Heart left ventricle (tissue), 16 donors: ENCODE measurements around the gene AHCTF1. TPM values are rescaled to one million over a fixed set of nuclear protein-coding genes. Genes with fewer than 3 reads are reported as not detected.
"Not testable (repeated sequence)": the region's sequence is repeated elsewhere in the genome, so short reads cannot be mapped to it uniquely, and the experiment has no call there.

Experiments used
- ATAC-seq, 4 donors: fragments of 200-7000 bp; cut with Tn5 transposase; one replicate each; pipeline ENCODE4 v1.9.1; 2020 to 2022; ENCODE audit warnings: moderate library complexity in 4 of 4, mild to moderate bottlenecking in 3 of 4, moderate number of reproducible peaks in 1 of 4
- DNase-seq, 5 donors: peaks; one replicate each; pipeline ENCODE4 v3.0.0-alpha.2; 2020
- H3K27ac ChIP-seq, 12 donors: fragments of 200-600 bp; sonication (generic) in 4 of 12; one replicate each; pipeline versions ENCODE4 v1.5.0 to v1.8.0; 2016 to 2022; ENCODE audit warnings: mild to moderate bottlenecking in 2 of 12
- H3K27me3 ChIP-seq, 9 donors: fragments of 200-600 bp; sonication (generic) in 2 of 9; one replicate each; pipeline versions ENCODE4 v1.5.1 to v1.8.0; 2016 to 2022; ENCODE audit warnings: mild to moderate bottlenecking in 3 of 9
- H3K36me3 ChIP-seq, 9 donors: fragments of 200-600 bp; sonication (generic) in 2 of 9; one replicate each; pipeline versions ENCODE4 v1.5.0 to v1.8.0; 2018 to 2022; ENCODE audit warnings: mild to moderate bottlenecking in 2 of 9
- H3K4me1 ChIP-seq, 12 donors: fragments of 200-600 bp; sonication (generic) in 4 of 12; one replicate each; pipeline versions ENCODE4 v1.5.0 to v1.8.0; 2016 to 2022; ENCODE audit warnings: mild to moderate bottlenecking in 3 of 12
- H3K4me3 ChIP-seq, 12 donors: fragments of 200-600 bp; sonication (generic) in 4 of 12; one replicate each; pipeline versions ENCODE4 v1.5.0 to v1.8.0; 2017 to 2022; ENCODE audit warnings: mild to moderate bottlenecking in 9 of 12, moderate library complexity in 4 of 12
- H3K9me3 ChIP-seq, 12 donors: fragments of 200-600 bp; sonication (generic) in 4 of 12; one replicate each; pipeline versions ENCODE4 v1.5.0 to v1.8.0; 2016 to 2022; ENCODE audit warnings: mild to moderate bottlenecking in 1 of 12
- POLR2A ChIP-seq, 2 donors: fragments of 450-650 bp; IDR thresholded peaks; one replicate each; pipeline ENCODE4 v1.6.1; 2017; ENCODE audit warnings: antibody characterized with exemption in 2 of 2, mild to moderate bottlenecking in 2 of 2, moderate library complexity in 2 of 2
- WGBS, 4 donors: extraction: QIAGEN DNeasy Blood & Tissue Kit in 2 of 4; methylation state at CpG; one replicate each; pipeline versions ENCODE4 v1.1.5 to v1.1.7; 2013 to 2018; 5-methylcytosine and 5-hydroxymethylcytosine counted together
- intact Hi-C, 10 donors: fragments of 100-400 bp; cut with DNase I; formaldehyde crosslinking; loops; one replicate each; pipeline versions ENCODE4 v1.11.1 to v1.14.2; 2022
- polyA plus RNA-seq, 2 donors: library from polyadenylated mRNA; stranded (reverse); fragments of 200-250 nt; gene quantifications; one replicate each; pipeline ENCODE4 v1.2.3, GENCODE V29; 2013
- total RNA-seq, 9 donors: library from RNA; depleted of rRNA in 2 of 9; stranded (reverse); fragments of >200 nt in 2 of 9; fragmentation: NEBNext Ultra II Directional in 3 of 9; extraction: Animal tissue kit (Norgen Biotek cat#: 25700) in 3 of 9; gene quantifications; one replicate each; pipeline versions ENCODE4 v1.1.0 to v1.2.4, GENCODE V29; 2016 to 2023
- TF ChIP-seq, protein P1 (sequence below), 12 donors: fragments of 200-600 bp; sonication (generic) in 4 of 12; IDR thresholded peaks; one replicate each; pipeline versions ENCODE4 v1.5.0 to v1.8.0; 2018 to 2022; ENCODE audit warnings: antibody characterized with exemption in 12 of 12, mild to moderate bottlenecking in 5 of 12
- donor health status: ischemic (EF 13 %, LVEDD 7.1; RV severe dilation, severe dysfunction).
- donor health status: healthy with polysubstance abuse.
- donor health status: DM: no; HTN: yes; CAD: no.
- donor health status: DM: no; HTN: no; CAD: no.
- donor health status: ischemic (EF 25% LVEDD 6.9; RV normal size, moderate dysfunction).
- donor health status: ischemic (EF 25% LVEDD 5.7; RV mildly dilated, moderate dysfunction).
- donor health status: healthy.
- donor health status: DM: yes; HTN: yes; CAD: no.
- donor health status: ischemic (EF 35%, LVEDD 5.7; RV mildly dilated, moderate dysfunction).
- donor health status: nonischemic (EF 11% LVEDD 7.7; RV severe dilation, severe dysfunction).
- donor health status: DM: yes; HTN: yes; CAD: no.
- donor health status: PGD.
- donor health status: ischemic (EF 29% LVEDD 5.4; RV normal size, mild dysfunction).
- donor health status: nonischemic (EF 23%, LVEDD 6.1; RV moderate dilation, normal function).

Gene AHCTF1
- total and polyA plus RNA-seq, 11 donors: 6.3 to 39.7 (median 19.4) TPM

DNA sequence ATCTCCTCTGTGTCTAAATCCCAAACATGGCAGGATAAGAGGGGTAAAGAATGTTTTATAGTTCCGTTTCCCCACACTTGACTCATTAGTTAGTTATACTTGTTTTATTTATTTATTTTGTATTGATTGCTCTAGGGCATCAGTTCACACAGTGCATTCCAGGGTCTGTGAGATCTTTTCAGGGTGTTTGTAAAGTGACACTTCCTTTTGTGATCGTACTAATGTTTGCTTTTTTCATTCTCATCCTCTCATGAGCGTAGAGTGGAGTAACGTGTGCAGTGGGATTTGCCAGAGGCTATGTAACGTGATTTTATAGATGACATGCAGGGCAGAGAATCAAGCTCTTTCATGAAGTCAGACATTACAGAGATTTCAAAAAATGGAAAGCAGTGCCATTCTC lies 104.4 kb downstream of the AHCTF1 start:
- DNase-seq (no peak), ATAC-seq (no peak)
- Histone ChIP-seq H3K4me1 (peaks cover 0 to 10% (median 0%) of the 10 kb centered on the region in 12 donors), H3K27me3 (no peaks in the 10 kb centered on the region), H3K36me3 (no peaks in the 10 kb centered on the region), H3K4me3 (no peak overlapping the region), H3K9me3 (peaks cover 0 to 13% (median 9%) of the 10 kb centered on the region in 12 donors), H3K27ac (no peak overlapping the region)
- 87 to 91% (median 89%) methylated on average over 5 of the region's 5 CpGs for WGBS, 4 donors
- no peak for TF ChIP-seq POLR2A (IDR thresholded peaks at IDR 0.05)
- TF ChIP-seq, protein P1, sequence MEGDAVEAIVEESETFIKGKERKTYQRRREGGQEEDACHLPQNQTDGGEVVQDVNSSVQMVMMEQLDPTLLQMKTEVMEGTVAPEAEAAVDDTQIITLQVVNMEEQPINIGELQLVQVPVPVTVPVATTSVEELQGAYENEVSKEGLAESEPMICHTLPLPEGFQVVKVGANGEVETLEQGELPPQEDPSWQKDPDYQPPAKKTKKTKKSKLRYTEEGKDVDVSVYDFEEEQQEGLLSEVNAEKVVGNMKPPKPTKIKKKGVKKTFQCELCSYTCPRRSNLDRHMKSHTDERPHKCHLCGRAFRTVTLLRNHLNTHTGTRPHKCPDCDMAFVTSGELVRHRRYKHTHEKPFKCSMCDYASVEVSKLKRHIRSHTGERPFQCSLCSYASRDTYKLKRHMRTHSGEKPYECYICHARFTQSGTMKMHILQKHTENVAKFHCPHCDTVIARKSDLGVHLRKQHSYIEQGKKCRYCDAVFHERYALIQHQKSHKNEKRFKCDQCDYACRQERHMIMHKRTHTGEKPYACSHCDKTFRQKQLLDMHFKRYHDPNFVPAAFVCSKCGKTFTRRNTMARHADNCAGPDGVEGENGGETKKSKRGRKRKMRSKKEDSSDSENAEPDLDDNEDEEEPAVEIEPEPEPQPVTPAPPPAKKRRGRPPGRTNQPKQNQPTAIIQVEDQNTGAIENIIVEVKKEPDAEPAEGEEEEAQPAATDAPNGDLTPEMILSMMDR (IDR thresholded peaks at IDR 0.05): no peak
- intact Hi-C loops: no loop called here

DNA sequence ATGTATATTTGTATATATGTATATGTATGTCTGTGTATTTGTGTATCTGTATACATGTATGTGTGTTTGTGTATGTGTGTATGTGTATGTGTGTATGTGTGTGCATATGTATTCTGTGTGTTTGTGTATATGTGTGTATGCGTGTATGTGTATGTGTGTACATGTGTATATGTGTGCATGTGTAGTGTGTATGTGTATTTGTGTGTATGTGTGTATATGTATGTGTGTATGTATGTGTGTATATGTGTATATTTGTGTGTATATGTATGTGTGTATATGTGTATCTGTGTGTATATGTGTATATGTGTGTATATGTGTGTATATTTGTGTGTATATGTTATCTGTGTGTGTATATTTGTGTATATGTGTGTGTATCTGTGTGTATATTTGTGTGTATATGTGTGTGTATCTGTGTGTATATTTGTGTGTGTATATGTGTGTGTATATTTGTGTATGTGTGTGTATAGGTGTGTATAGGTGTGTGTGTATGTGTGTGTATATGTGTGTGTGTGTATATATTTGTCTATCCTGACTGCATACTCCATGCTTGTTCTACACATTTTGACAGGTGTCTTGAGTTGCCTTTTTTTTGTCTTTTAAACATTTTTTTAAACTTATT lies 106.1 kb downstream of the AHCTF1 start:
- TF ChIP-seq, protein P1 (IDR thresholded peaks at IDR 0.05): no peak
- TF ChIP-seq POLR2A (IDR thresholded peaks at IDR 0.05): no peak
- Histone ChIP-seq H3K4me3 (no peak overlapping the region), H3K9me3 (peaks cover 0 to 13% (median 9%) of the 10 kb centered on the region in 12 donors), H3K36me3 (no peaks in the 10 kb centered on the region), H3K4me1 (peaks cover 0 to 4% (median 0%) of the 10 kb centered on the region in 12 donors), H3K27me3 (no peaks in the 10 kb centered on the region), H3K27ac (no peak overlapping the region)
- intact Hi-C loops: no loop called here
- DNase-seq (no peak), ATAC-seq (no peak)
- WGBS, 4 donors: 44 to 100% (median 96%) methylated on average over 1 of the region's 1 CpG

- intact Hi-C loops: no loop called here
- ATAC-seq (no peak), DNase-seq (no peak)
- Histone ChIP-seq H3K4me1 (peaks cover 0 to 6% (median 0%) of the 10 kb centered on the region in 12 donors), H3K9me3 (peaks cover 0 to 11% (median 8%) of the 10 kb centered on the region in 12 donors), H3K36me3 (no peaks in the 10 kb centered on the region), H3K4me3 (no peak overlapping the region), H3K27ac (no peak overlapping the region), H3K27me3 (no peaks in the 10 kb centered on the region)
- TF ChIP-seq, protein P1 (IDR thresholded peaks at IDR 0.05): no peak
- no peak for TF ChIP-seq POLR2A (IDR thresholded peaks at IDR 0.05)
- 80 to 94% (median 91%) methylated on average over 2 of the region's 2 CpGs for WGBS, 4 donors
Measured at GRCh38 chr1:246824541-246824940, 107.2 kb downstream of the AHCTF1 start.

DNA sequence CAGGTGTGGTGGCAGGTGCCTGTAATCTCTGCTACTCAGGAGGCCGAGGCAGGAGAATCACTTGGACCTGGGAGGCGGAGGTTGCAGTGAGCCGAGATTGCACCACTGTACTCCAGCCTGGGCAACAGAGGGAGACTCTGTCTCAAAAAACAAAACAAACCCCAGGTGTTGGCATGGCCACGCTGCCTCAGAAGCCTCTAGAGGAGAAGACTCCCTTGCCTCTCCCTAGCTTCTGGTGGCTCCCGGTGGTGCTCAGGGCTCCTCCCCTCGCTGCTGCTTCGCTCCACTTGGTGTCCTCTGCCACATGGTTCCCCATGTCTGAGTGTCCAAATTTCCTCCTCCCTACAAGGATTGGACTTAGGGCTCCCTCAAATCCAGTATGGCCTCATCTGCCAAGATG lies 109.6 kb downstream of the AHCTF1 start:
- H3K27me3 ChIP-seq, H3K9me3 ChIP-seq, H3K4me1 ChIP-seq, ATAC-seq, H3K36me3 ChIP-seq, DNase-seq, H3K27ac ChIP-seq, H3K4me3 ChIP-seq, intact Hi-C loops: not testable (repeated sequence)
- 86 to 94% (median 89%) methylated on average over 5 to 7 of the region's 7 CpGs for WGBS, 4 donors

DNA sequence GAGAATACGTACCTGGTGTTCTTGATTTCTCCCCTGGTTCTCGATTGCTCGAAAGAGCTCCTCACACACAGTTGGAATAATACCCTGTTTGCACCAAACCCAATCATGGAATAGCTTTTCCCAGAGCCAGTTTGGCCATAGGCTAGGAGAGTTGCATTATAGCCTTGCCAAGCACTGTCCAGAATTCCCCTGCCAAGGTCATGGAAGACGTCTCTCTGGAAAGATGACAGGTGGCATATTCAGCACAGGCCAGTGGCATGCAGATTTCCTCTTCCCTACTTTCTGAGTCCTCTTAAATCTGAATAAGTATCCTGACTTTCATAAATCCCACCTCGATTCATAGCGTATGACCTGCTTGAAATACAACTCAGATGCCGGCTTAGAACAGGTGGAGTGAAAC lies 111.1 kb downstream of the AHCTF1 start:
- Histone ChIP-seq H3K36me3 (no peaks in the 10 kb centered on the region), H3K27ac (peak overlapping the region in 3 of 12 donors; percentile 4 to 33 (median 19)), H3K27me3 (no peaks in the 10 kb centered on the region), H3K4me3 (no peak overlapping the region), H3K4me1 (peaks cover 0 to 6% (median 0%) of the 10 kb centered on the region in 12 donors), H3K9me3 (no peaks in the 10 kb centered on the region)
- intact Hi-C loops: no loop called here
- peak in 3 of 4 donors; percentile 82 to 86 (median 84) for ATAC-seq
- no peak for DNase-seq
- WGBS, 4 donors: 64 to 83% (median 76%) methylated on average over 7 of the region's 7 CpGs
- TF ChIP-seq, protein P1 (IDR thresholded peaks at IDR 0.05): no peak
- no peak for TF ChIP-seq POLR2A (IDR thresholded peaks at IDR 0.05)

GRCh38 chr1:246817778-246818177 lies 114.0 kb downstream of the AHCTF1 start:
- H3K4me1 ChIP-seq, H3K4me3 ChIP-seq, DNase-seq, H3K9me3 ChIP-seq, intact Hi-C loops, H3K36me3 ChIP-seq, H3K27ac ChIP-seq, H3K27me3 ChIP-seq: not testable (repeated sequence)
- WGBS, 4 donors: 71 to 83% (median 73%) methylated on average over 3 of the region's 9 CpGs
- ATAC-seq: peak in 1 of 4 donors; percentile 46
